ENCODE results near the gene ITGAL.

The ITGAL gene

DNA sequence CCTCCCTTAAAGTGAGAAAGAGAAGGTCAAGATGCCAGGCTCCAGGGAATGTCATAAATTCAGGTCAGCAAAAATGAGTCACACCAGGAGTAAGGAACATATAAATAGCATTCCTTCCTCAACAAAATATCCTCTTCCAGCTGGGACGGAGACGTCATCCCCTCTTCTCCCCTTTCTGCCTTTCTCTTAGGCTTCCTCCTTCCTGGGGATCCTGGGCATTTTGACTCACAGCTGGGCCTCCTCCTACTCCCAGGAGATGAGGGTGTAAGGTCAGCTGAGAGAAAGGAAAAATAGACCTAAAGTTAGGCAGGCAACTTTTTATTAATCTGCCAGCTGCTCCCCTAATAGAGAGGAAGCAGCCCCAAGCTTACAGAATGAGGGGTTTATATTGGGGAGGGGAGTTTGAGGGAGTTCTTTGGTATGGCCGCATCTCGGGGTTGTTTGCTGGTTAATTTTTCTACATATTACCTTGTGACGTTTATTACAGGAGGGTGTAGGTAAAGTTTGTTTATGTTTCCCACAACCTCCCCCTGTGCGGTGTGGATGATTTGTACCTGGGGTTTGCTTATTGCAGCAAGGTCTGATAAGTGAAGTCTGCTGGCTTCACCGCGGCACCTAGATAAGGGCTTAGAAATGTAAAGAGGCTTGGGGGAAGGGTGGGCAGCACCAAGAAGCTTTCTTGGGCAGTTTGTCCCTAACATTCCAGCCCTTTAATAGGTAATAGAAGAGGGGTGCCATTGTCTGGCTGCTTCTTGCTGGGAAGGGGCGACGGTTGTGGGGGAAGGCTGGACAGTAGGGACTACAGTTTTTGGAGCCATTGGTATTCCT, 69.2 kb downstream of the ITGAL start:
- Histone ChIP-seq H3K4me1 (ENCODE audit: insufficient read depth, low read length, severe bottlenecking) (peaks cover 3% of the 10 kb centered on the region), H2AFZ (ENCODE audit: low read length) (no peak overlapping the region), H4K20me1 (ENCODE audit: insufficient read depth, low read length) (no peaks in the 10 kb centered on the region), H3K9me3 (ENCODE audit: low read length) (no peaks in the 10 kb centered on the region), H3K4me3 (ENCODE audit: low read depth, low read length, poor library complexity, severe bottlenecking) (no peak overlapping the region), H3K27ac (ENCODE audit: low read depth, low read length, poor library complexity, severe bottlenecking) (no peak overlapping the region), H3K9me2 (ENCODE audit: low read depth, low read length) (no peaks in the 10 kb centered on the region), H3K9ac (ENCODE audit: low read length) (no peak overlapping the region), H3F3A (ENCODE audit: insufficient read depth, low read length) (no peaks in the 10 kb centered on the region), H3K27me3 (ENCODE audit: insufficient read depth, low read length) (no peaks in the 10 kb centered on the region), H3K36me3 (ENCODE audit: insufficient read depth, low read length) (no peaks in the 10 kb centered on the region; the same call in 1 of the 2 replicates), H3K79me2 (ENCODE audit: insufficient read depth, low read length) (no peaks in the 10 kb centered on the region), H3K4me2 (ENCODE audit: low read length) (no peak overlapping the region)
- TF ChIP-seq, protein P1, sequence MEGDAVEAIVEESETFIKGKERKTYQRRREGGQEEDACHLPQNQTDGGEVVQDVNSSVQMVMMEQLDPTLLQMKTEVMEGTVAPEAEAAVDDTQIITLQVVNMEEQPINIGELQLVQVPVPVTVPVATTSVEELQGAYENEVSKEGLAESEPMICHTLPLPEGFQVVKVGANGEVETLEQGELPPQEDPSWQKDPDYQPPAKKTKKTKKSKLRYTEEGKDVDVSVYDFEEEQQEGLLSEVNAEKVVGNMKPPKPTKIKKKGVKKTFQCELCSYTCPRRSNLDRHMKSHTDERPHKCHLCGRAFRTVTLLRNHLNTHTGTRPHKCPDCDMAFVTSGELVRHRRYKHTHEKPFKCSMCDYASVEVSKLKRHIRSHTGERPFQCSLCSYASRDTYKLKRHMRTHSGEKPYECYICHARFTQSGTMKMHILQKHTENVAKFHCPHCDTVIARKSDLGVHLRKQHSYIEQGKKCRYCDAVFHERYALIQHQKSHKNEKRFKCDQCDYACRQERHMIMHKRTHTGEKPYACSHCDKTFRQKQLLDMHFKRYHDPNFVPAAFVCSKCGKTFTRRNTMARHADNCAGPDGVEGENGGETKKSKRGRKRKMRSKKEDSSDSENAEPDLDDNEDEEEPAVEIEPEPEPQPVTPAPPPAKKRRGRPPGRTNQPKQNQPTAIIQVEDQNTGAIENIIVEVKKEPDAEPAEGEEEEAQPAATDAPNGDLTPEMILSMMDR (IDR thresholded peaks at IDR 0.05; ENCODE audit: low read length) = no peak
- no peak for TF ChIP-seq EZH2 (IDR thresholded peaks at IDR 0.05; ENCODE audit: borderline replicate concordance, low read length)

DNA sequence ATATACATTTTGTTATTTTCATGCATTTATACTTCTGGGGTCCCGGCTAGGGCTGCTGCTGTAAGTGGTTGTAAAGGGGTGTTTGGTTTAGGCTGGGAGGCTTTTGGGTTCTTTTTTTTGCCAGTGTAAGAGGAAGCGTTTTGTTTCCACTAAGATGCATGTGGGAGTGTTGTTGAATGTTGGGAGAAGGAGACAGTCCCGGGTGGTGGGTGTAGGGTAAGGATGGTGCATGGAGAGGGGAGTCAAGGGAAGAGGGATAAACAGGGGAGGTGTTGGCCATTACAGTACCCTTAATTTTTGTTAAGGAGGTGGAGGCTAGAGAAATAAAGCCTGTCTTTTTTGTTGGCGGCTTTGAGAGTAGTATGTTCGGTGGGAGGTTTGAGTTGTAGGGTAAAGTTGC, 70.5 kb downstream of the ITGAL start:
- H3K79me2 ChIP-seq (ENCODE audit: insufficient read depth, low read length) = no peaks in the 10 kb centered on the region
- no peaks in the 10 kb centered on the region for H3K9me3 ChIP-seq (ENCODE audit: low read length)
- H3K4me1 ChIP-seq (ENCODE audit: insufficient read depth, low read length, severe bottlenecking) = peaks cover 3% of the 10 kb centered on the region
- H3K4me2 ChIP-seq (ENCODE audit: low read length) = no peak overlapping the region
- H2AFZ ChIP-seq (ENCODE audit: low read length) = no peak overlapping the region
- no peak overlapping the region for H3K9ac ChIP-seq (ENCODE audit: low read length)
- H3K27me3 ChIP-seq (ENCODE audit: insufficient read depth, low read length) = no peaks in the 10 kb centered on the region
- no peaks in the 10 kb centered on the region for H3K9me2 ChIP-seq (ENCODE audit: low read depth, low read length)
- TF ChIP-seq, protein P1 (IDR thresholded peaks at IDR 0.05; ENCODE audit: low read length) = no peak
- no peak for TF ChIP-seq EZH2 (IDR thresholded peaks at IDR 0.05; ENCODE audit: borderline replicate concordance, low read length)
- H3K4me3 ChIP-seq (ENCODE audit: low read depth, low read length, poor library complexity, severe bottlenecking) = no peak overlapping the region
- H4K20me1 ChIP-seq (ENCODE audit: insufficient read depth, low read length) = no peaks in the 10 kb centered on the region
- no peak overlapping the region for H3K27ac ChIP-seq (ENCODE audit: low read depth, low read length, poor library complexity, severe bottlenecking)
- no peaks in the 10 kb centered on the region; the same call in 1 of the 2 replicates for H3K36me3 ChIP-seq (ENCODE audit: insufficient read depth, low read length)
- no peaks in the 10 kb centered on the region for H3F3A ChIP-seq (ENCODE audit: insufficient read depth, low read length)

DNA sequence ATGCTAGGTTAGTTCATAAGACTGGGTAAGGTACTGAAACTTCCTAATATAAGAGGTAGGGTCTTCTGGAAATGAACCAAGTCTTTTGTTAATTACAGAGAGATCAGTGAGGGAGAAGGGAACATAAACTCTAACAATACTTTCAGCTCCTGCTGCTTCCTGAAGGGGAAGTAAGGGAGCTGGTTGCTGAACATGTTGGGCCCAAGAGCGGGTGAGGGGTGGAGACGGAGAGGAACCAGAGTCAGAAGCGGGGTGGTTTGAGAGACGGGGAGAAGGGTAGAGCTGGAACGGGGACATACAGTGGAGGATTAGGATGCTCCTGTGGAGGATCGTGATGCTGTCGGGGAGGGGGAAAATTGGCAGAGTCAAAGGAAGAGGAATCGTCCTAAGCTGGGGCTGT, 73.6 kb downstream of the ITGAL start:
- Histone ChIP-seq H3F3A (ENCODE audit: insufficient read depth, low read length) (no peaks in the 10 kb centered on the region), H3K79me2 (ENCODE audit: insufficient read depth, low read length) (no peaks in the 10 kb centered on the region), H3K4me3 (ENCODE audit: low read depth, low read length, poor library complexity, severe bottlenecking) (no peak overlapping the region), H2AFZ (ENCODE audit: low read length) (no peak overlapping the region), H3K9me3 (ENCODE audit: low read length) (no peaks in the 10 kb centered on the region), H3K36me3 (ENCODE audit: insufficient read depth, low read length) (no peaks in the 10 kb centered on the region; the same call in 1 of the 2 replicates), H3K27ac (ENCODE audit: low read depth, low read length, poor library complexity, severe bottlenecking) (no peak overlapping the region), H3K27me3 (ENCODE audit: insufficient read depth, low read length) (no peaks in the 10 kb centered on the region), H3K9me2 (ENCODE audit: low read depth, low read length) (no peaks in the 10 kb centered on the region), H3K4me1 (ENCODE audit: insufficient read depth, low read length, severe bottlenecking) (no peaks in the 10 kb centered on the region), H4K20me1 (ENCODE audit: insufficient read depth, low read length) (no peaks in the 10 kb centered on the region), H3K9ac (ENCODE audit: low read length) (no peak overlapping the region), H3K4me2 (ENCODE audit: low read length) (no peak overlapping the region)
- TF ChIP-seq, protein P1 (IDR thresholded peaks at IDR 0.05; ENCODE audit: low read length) = no peak
